Measurements from ENCODE around the gene PUDP.
"Not testable (repeated sequence)": the region's sequence is repeated elsewhere in the genome, so short reads cannot be mapped to it uniquely, and the experiment has no call there.

Gene PUDP

GRCh38 chrX:7026365-7026764, 121.6 kb downstream of the PUDP start:
- not testable (repeated sequence) for DNase-seq (ENCODE audit: low spot score)

DNA sequence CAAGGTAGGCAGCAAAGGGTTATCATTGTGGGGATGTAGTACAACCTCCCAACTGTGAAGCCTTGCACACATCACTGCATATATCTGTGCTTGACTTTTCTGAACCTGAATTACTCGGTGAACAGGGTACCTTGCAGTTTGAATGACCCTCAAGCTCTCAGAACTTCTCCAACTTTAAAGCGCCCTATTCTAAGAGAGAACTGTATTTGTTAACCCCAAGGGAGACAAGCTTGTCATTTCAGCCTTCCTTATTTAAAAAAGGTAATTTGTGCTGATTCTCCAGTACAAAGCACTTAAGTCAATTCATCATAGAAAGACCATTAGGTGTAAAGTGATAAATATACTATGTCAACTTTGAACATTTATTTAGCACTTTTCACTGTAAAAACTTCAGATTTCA, 122.5 kb downstream of the PUDP start:
- DNase-seq (ENCODE audit: low spot score): no peak

DNA sequence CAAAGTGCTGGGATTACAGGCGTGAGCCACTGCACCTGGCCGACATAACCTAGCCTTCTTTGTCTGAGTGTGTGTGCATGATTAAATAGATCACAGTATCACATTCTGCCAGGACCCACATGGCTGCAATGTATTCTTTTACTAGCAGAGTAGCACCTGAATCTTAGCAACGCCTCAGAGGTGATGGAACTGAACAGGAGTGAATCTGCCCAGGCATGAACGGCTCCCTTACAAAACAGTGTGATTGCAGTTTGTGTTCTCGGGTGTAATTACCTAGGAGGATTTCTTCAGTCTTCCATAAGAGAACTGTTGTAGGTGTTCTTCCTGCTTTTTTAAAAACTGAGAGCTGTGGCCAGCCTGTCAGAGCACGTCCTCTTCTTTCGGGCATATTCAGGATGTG, 123.1 kb downstream of the PUDP start:
- DNase-seq (ENCODE audit: low spot score): no peak

DNA sequence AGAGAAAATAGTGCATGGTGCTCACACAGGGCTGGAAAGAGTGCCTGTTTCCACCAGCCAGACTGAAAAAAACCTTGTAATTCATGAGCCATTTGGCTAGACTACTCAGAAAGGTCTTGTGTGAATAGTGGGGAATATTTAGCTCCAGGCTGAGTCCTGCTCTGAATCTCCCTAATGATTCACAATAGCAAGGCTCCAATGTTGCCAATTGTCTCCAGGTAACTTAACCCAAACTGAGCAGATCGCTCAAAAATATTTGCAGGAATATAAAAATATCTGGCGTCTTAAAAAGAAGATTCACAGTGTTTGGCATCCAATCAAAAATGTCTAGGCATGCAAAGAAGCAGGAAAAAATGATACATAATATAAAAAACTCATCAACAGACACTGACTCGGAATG, 125.0 kb downstream of the PUDP start:
- DNase-seq (ENCODE audit: low spot score): not testable (repeated sequence)

DNA sequence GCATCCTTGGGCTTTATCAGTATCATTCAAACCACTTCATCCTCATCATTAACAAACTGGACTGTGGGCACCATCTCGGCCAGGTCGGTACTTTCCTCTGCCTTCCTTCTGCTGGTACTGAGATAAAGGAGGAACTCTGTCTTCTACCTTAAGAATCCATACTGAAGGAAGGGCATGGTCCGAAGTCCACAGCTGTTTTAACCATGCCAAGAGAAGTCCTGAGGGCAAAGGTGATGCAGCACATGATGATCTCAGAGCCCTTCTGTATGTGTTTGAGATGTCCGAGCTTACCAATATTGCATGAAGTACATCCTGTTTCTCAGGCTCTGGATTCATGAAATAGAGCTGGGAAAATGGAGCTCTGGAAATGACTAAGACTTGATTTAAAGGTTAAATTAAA, 126.0 kb downstream of the PUDP start:
- DNase-seq (ENCODE audit: low spot score): no peak

- DNase-seq (ENCODE audit: low spot score): no peak
These were observed 128.4 kb downstream of the PUDP start for GRCh38 chrX:7019555-7019954.

DNA sequence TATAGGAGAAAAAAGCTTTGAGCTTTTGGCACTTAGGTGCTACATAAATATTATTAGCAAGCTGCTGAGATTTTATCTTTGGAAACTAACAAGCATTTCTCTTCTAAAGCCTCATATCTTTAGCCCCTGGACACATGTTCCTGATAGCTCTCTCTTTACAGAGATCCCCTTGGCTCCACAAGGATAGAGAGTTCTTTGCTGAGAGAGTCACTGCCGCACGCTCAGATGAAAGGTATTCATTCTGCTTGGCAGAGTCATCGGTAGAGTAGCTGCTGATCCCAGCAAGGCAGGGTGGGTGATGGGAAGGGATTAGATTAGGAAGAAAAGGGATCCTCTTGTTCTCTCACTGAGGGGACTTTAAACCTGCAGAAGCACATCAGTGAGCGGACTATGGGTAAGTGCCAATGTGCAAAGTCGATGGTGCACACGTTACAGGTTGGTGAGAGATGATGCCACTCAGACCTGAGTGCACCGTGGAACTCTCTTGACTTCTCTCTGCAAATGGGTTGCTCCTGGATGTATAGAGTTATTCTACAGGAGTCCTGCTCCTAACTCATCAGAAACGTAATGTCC, 135.6 kb downstream of the PUDP start:
- DNase-seq (ENCODE audit: low spot score): not testable (repeated sequence)

- DNase-seq (ENCODE audit: low spot score): not testable (repeated sequence)
These were observed 137.1 kb downstream of the PUDP start for GRCh38 chrX:7010897-7011296.

DNA sequence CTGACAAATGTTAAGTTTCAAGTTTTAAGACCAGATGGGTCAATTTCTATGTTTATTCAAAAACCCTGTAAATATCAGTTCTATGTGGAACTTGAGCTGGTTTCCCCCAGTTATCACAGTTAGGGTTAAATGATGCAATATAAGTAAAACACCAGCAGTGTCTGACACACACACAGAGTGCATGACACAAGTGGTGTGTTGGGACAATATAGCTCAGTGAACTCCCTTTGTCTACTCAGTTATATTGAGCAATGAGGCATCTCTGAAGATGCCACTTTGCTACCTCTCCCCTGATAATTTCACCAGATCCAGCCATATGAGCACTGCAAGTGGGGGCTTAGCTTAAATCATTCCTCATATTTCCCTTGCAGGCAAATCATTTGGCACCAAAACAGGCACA, 140.6 kb downstream of the PUDP start:
- not testable (repeated sequence) for DNase-seq (ENCODE audit: low spot score)

Measured in ecto neural progenitor cell (in vitro differentiated cells).